Urothelium cell line (cell line): ENCODE measurements around the gene ANKRD36C.
"Not testable (repeated sequence)": the region's sequence is repeated elsewhere in the genome, so short reads cannot be mapped to it uniquely, and the experiment has no call there.

Experiments used
- DNase-seq: peaks from one replicate; pipeline ENCODE4 v3.0.0; 2011; ENCODE audit warnings: low spot score, mixed read lengths
- FAIRE-seq: peaks from 2 replicates; lab custom pipeline; 2011; peaks lifted over from hg19 to GRCh38; lab: Jason Lieb, UNC

Gene ANKRD36C

GRCh38 chr2:95817521-95817920 lies 174.1 kb downstream of the ANKRD36C start:
- FAIRE-seq, DNase-seq: not testable (repeated sequence)

DNA sequence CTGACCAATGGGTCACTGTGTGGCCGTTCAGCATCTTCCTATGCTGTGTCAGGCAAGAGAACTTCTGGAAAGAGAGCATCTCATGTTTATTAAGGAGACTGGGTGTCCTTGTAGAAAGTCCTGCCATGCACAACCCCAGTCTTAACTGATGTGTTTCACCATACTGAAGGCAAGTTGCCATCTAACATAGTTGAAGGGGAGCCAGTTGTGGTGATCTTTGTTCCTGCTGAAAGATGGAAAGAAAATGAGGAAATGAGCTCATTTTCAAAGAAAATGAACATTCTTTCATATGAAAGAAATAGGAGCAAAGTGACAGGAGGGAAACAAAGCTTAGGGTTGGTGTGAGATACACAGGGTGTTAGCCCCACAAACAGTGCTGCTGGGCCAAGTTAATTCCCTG lies 178.3 kb downstream of the ANKRD36C start:
- DNase-seq, FAIRE-seq: not testable (repeated sequence)

GRCh38 chr2:95799892-95800291 lies 191.7 kb downstream of the ANKRD36C start:
- DNase-seq (no peak), FAIRE-seq (no peak)

DNA sequence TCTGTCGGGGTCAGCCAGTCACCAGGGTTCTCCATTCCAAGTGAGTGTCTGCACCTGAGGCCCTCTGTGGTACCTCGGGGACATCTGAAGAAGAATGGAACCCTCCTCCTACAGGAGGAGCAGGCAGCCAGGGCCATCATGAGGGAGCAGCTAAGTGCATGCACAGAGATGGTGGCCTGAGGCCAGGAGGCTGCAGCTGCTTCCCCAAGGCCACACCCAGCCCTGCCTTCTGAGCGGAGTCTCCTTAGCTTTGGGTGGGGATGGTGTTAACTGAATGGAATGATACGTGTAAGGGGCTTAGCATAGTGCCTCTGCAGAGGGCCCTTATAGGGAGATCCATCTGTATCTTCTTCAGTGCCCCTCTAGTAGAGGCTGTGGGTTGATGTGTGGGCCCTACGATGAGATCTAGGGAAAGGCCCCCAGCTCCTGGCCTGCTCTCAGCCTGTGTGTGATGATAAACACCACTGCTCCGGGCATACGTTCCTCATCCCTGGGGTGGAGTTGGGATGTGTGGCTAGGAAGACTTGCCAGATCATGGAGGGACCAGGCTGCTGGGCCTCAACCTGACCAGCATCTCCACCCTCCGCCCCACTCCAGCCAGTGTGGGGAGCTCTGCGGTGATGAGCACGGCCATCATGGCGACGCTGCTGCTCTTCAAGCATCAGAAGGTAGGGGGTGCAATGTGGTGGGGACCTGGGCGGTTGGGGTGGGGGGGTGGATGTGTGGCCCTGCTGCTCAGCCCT lies 192.3 kb downstream of the ANKRD36C start:
- FAIRE-seq, DNase-seq: not testable (repeated sequence)

DNA sequence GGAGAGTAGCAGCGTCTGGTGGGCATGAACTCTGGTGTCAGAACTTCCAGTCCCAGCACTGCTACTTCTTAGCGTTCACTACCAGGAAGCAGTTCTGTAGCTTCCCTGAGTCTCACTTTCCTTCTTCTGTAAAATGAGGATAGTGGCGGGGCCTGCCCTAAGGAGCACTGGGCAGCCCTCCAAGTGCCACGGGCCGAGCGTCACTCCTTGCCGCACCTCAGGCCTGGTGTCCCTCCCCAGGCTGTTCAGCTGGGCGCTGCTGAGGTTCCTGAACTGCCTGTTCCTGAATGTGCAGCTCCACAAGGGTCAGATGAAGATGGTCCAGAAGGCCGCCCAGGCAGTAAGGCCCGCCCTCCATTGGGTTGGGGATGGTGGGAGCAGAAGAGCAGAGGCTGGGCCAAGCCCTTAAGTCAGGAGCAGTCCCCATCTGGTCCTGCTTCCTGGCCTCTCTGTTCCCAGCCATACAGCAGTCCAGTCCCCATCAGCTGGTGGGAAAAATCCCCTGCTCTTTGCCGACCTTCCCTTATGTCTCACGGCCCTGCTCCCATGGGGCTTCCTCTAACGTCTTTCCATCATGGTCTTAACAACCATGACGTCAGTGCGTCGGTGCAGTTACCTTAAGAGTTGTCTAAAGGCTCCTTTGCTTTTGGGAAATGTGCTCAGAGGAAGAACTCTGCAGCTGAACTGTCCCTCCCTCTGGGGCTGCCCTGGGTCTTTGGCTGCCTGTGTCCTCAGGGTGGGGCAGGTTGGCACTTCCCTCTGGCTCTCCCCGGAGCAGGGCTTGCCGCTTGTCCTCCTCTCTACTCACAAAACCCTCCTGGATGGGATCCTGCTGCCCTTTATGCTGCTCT lies 195.2 kb downstream of the ANKRD36C start:
- not testable (repeated sequence) for DNase-seq
- FAIRE-seq, result peak; percentile 82

DNA sequence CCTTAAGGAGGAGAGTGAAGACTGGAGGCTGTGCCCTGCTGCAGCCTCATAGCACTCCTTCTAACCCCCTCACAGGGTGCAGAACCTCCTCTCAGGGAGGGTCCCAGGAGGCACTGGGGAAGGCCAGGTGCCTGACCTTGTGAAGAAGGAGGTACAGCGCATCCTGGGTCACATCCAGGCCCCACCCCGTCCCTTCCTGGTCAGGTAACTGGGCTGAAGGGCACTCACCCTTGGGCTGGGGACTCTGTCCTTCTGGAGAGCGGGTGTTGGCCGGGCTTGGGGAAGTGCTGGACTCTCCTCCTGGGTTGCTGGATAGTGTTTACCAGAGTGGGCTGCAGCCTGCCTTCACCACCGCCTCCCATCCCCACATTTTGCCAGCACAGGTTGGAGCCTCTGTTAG lies 197.7 kb downstream of the ANKRD36C start:
- FAIRE-seq, result peak; percentile 73
- not testable (repeated sequence) for DNase-seq

- DNase-seq, FAIRE-seq: not testable (repeated sequence)
These were observed 201.4 kb downstream of the ANKRD36C start for GRCh38 chr2:95790180-95790579.

DNA sequence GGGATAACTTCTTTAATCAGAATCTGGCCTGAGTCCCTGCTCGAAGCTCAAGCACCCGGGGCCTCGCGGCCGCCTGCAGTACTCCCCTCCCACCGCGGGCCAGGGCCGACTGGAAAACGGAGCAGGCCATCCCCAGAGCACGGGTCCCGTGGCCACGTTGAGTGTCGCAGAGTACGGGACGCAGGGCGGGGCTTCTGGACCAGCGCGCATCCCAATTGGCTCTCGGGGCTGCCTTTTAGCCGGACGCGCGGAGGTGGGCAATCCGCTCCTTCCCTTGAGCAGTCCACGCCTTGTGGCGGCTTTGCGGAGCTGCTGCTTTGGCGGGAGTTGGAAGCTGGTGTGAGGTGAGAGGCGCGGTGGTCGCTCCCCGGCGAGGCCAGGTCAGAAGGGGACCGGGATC lies 202.2 kb downstream of the ANKRD36C start:
- FAIRE-seq, result peak; percentile 74
- not testable (repeated sequence) for DNase-seq

GRCh38 chr2:95788642-95789041 lies 203.0 kb downstream of the ANKRD36C start:
- peak; percentile 93 for FAIRE-seq
- not testable (repeated sequence) for DNase-seq
